OCI-LY1 (cell line): ENCODE results near the gene BEND7.

Experiments
- EZH2 ChIP-seq: fragments of 200-600 bp; sonication (generic), shearing (Covaris generic); IDR thresholded peaks from 2 replicates; pipeline ENCODE4 v1.8.0; 2017; ENCODE audit warnings: borderline replicate concordance, mixed run types, mild to moderate bottlenecking, antibody characterized with exemption, low read length, moderate library complexity, mixed read lengths
- TF ChIP-seq, protein P1 (sequence below): fragments of 200-600 bp; sonication (generic), shearing (Covaris generic); IDR thresholded peaks from 2 replicates; pipeline ENCODE4 v1.5.1; 2017; ENCODE audit warnings: mild to moderate bottlenecking, antibody characterized with exemption, low read length, moderate library complexity, mixed read lengths

DNA sequence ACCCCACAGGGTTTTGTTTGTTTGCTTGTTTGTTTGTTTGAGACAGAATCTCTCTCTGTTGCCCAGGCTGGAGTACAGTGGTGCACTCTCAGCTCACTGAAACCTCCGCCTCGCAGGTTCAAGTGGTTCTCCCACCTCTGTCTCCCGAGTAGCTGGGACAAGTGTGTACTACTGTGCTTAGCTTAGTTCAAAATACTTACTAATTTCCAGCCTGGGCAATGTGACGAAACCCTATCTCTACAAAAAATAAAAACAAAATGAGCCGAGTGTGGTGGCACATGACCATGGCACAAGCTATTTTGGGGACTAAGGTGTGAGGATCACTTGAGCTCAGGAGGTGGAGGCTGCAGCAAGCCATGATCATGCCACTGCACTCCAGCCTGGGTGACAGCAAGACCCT lies 42.7 kb upstream of the BEND7 start:
- TF ChIP-seq, protein P1, sequence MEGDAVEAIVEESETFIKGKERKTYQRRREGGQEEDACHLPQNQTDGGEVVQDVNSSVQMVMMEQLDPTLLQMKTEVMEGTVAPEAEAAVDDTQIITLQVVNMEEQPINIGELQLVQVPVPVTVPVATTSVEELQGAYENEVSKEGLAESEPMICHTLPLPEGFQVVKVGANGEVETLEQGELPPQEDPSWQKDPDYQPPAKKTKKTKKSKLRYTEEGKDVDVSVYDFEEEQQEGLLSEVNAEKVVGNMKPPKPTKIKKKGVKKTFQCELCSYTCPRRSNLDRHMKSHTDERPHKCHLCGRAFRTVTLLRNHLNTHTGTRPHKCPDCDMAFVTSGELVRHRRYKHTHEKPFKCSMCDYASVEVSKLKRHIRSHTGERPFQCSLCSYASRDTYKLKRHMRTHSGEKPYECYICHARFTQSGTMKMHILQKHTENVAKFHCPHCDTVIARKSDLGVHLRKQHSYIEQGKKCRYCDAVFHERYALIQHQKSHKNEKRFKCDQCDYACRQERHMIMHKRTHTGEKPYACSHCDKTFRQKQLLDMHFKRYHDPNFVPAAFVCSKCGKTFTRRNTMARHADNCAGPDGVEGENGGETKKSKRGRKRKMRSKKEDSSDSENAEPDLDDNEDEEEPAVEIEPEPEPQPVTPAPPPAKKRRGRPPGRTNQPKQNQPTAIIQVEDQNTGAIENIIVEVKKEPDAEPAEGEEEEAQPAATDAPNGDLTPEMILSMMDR, result no peak
- no peak for TF ChIP-seq EZH2
